Liver (tissue), 9 donors: ENCODE data around the gene CSNK1G2. TPM values are rescaled to one million over a fixed set of nuclear protein-coding genes. Genes with fewer than 3 reads are reported as not detected.

ENCODE experiments used
- DNase-seq: peaks from one replicate; pipeline ENCODE4 v3.0.0-alpha.2; 2017; ENCODE audit warnings: low spot score
- H3K27ac ChIP-seq, 2 donors: one replicate each; pipeline ENCODE4 v1.7.0; 2013; ENCODE audit warnings: inconsistent platforms in 2 of 2, low read length in 2 of 2, control low read depth in 1 of 2, low read depth in 1 of 2, mild to moderate bottlenecking in 1 of 2
- H3K27me3 ChIP-seq, 4 donors: one replicate each; pipeline versions ENCODE4 v1.6.1 to v1.7.0; 2013; ENCODE audit warnings: low read length in 3 of 4, inconsistent platforms in 1 of 4, mild to moderate bottlenecking in 1 of 4, moderate library complexity in 1 of 4; ENCODE audit not compliant: control insufficient read depth in 4 of 4, insufficient read depth in 4 of 4
- H3K36me3 ChIP-seq, 4 donors: one replicate each; pipeline versions ENCODE4 v1.6.1 to v1.7.0; 2013; ENCODE audit warnings: low read length in 3 of 4, mild to moderate bottlenecking in 3 of 4, low read depth in 1 of 4, moderate library complexity in 1 of 4; ENCODE audit not compliant: control insufficient read depth in 4 of 4, insufficient read depth in 3 of 4
- H3K4me1 ChIP-seq, 4 donors: one replicate each; pipeline versions ENCODE4 v1.6.1 to v1.7.0; 2013; ENCODE audit warnings: low read length in 3 of 4, mild to moderate bottlenecking in 3 of 4, moderate library complexity in 1 of 4; ENCODE audit not compliant: control insufficient read depth in 4 of 4, insufficient read depth in 4 of 4
- H3K4me3 ChIP-seq, 3 donors: one replicate each; pipeline versions ENCODE4 v1.6.1 to v1.7.0; 2013; ENCODE audit warnings: low read length in 3 of 3, control low read depth in 1 of 3, low read depth in 1 of 3, mild to moderate bottlenecking in 1 of 3
- H3K9ac ChIP-seq, 2 donors: one replicate each; pipeline ENCODE4 v1.7.0; 2013; ENCODE audit warnings: low read length in 2 of 2, mild to moderate bottlenecking in 2 of 2, moderate library complexity in 2 of 2, control low read depth in 1 of 2, low read depth in 1 of 2
- H3K9me3 ChIP-seq, 4 donors: one replicate each; pipeline versions ENCODE4 v1.6.1 to v1.7.0; 2013; ENCODE audit warnings: low read length in 3 of 4; ENCODE audit not compliant: control insufficient read depth in 4 of 4
- EGR1 ChIP-seq, 2 donors: IDR thresholded peaks; 2 replicates each; pipeline ENCODE4 v1.6.1; 2016 to 2018; ENCODE audit warnings: antibody characterized with exemption in 2 of 2, low read depth in 2 of 2
- FOXA1 ChIP-seq: IDR thresholded peaks from 2 replicates; pipeline ENCODE4 v1.6.1; 2016; ENCODE audit warnings: antibody characterized with exemption
- FOXA2 ChIP-seq: IDR thresholded peaks from 2 replicates; pipeline ENCODE4 v1.6.1; 2016; ENCODE audit warnings: antibody characterized with exemption
- GABPA ChIP-seq, 2 donors: IDR thresholded peaks in 1 of 2; conservative IDR thresholded peaks in 1 of 2; 2 replicates each; pipeline ENCODE4 v1.6.1; 2016; ENCODE audit warnings: antibody characterized with exemption in 2 of 2, mild to moderate bottlenecking in 1 of 2, moderate library complexity in 1 of 2
- HNF4A ChIP-seq, 2 donors: conservative IDR thresholded peaks; 2 replicates each; pipeline ENCODE4 v1.6.1; 2016; ENCODE audit warnings: antibody characterized with exemption in 2 of 2, mild to moderate bottlenecking in 2 of 2
- JUND ChIP-seq, 2 donors: IDR thresholded peaks; 2 replicates each; pipeline ENCODE4 v1.6.1; 2016; ENCODE audit warnings: antibody characterized with exemption in 2 of 2
- NR2F2 ChIP-seq: IDR thresholded peaks from 2 replicates; pipeline ENCODE4 v1.6.1; 2016; ENCODE audit warnings: antibody characterized with exemption
- RAD21 ChIP-seq, 2 donors: IDR thresholded peaks; 2 replicates each; pipeline ENCODE4 v1.6.1; 2016; ENCODE audit warnings: antibody characterized with exemption in 2 of 2, mild to moderate bottlenecking in 2 of 2
- SP1 ChIP-seq: IDR thresholded peaks from 2 replicates; pipeline ENCODE4 v1.6.1; 2018; ENCODE audit warnings: antibody characterized with exemption, mild to moderate bottlenecking
- TAF1 ChIP-seq: conservative IDR thresholded peaks from 2 replicates; pipeline ENCODE4 v1.6.1; 2016; ENCODE audit warnings: antibody characterized with exemption, mild to moderate bottlenecking
- YY1 ChIP-seq: IDR thresholded peaks from 2 replicates; pipeline ENCODE4 v1.6.1; 2016; ENCODE audit warnings: antibody characterized with exemption, mild to moderate bottlenecking
- WGBS: extraction: QIAGEN DNeasy Blood & Tissue Kit; methylation state at CpG from one replicate; pipeline ENCODE4 v1.1.7; 2013; 5-methylcytosine and 5-hydroxymethylcytosine counted together
- polyA plus RNA-seq, 2 donors: library from polyadenylated mRNA; stranded (reverse) in 1 of 2; unstranded in 1 of 2; fragments of 200-250 nt in 1 of 2; fragments of >200 nt in 1 of 2; fragmentation: Nextera tagmentation in 1 of 2; extraction: Ambion mirVana in 1 of 2; gene quantifications; one replicate each; pipeline versions ENCODE4 v1.2.1 to v1.2.3, GENCODE V29; 2013 to 2015
- total RNA-seq, 2 donors: library from RNA; depleted of rRNA; stranded (reverse); fragments of >200 nt; gene quantifications; one replicate each; pipeline ENCODE4 v1.2.3, GENCODE V29; 2014
- TF ChIP-seq, protein P1 (sequence below): IDR thresholded peaks from 2 replicates; pipeline ENCODE4 v1.6.1; 2016; ENCODE audit warnings: antibody characterized with exemption, mild to moderate bottlenecking
- TF ChIP-seq, protein P2 (sequence below): IDR thresholded peaks from 2 replicates; pipeline ENCODE4 v1.6.1; 2016; ENCODE audit warnings: antibody characterized with exemption
- TF ChIP-seq, protein P3 (sequence below): fragments of 150-350 bp; IDR thresholded peaks from 2 replicates; pipeline ENCODE4 v1.5.1; 2017; ENCODE audit warnings: improper control_type of control experiment, low read depth, low read length; ENCODE audit not compliant: missing input control
- TF ChIP-seq, protein P4 (sequence below): IDR thresholded peaks from 2 replicates; pipeline ENCODE4 v1.6.1; 2016; ENCODE audit warnings: antibody characterized with exemption
- donor health status: healthy.
- donor health status: healthy.
- donor health status: healthy.
- donor health status: healthy.
- donor health status: healthy.

Gene CSNK1G2
- total and polyA plus RNA-seq, 4 donors, result 3.5 to 30.6 (median 23.9) TPM

DNA sequence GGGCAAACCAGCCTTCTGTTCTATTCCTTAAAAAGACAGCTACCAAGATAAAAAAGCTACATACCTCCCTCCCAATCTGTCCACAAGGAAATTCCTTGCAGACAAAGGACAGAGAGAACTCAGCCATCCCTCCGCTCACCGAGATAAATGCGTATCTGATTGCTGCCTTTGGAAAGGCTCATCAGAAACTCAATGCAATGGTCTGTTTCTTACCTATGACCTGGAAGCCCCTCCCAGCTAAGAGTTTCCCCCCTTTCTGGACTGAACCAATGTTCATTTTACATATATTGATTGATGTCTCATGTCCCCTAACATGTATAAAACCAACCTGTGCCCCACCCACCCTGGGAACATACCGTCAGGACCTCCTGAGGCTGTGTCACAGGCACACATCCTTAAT is 62.9 kb downstream of the CSNK1G2 start:
- WGBS, result 98% methylated on average over 4 of the region's 4 CpGs
- Histone ChIP-seq H3K36me3 (peaks cover 5 to 17% (median 9%) of the 10 kb centered on the region in 4 donors), H3K27ac (no peak overlapping the region), H3K9me3 (no peaks in the 10 kb centered on the region), H3K9ac (no peak overlapping the region), H3K4me1 (no peaks in the 10 kb centered on the region), H3K27me3 (no peaks in the 10 kb centered on the region), H3K4me3 (no peak overlapping the region)
- no peak for TF ChIP-seq SP1
- DNase-seq, result no peak

DNA sequence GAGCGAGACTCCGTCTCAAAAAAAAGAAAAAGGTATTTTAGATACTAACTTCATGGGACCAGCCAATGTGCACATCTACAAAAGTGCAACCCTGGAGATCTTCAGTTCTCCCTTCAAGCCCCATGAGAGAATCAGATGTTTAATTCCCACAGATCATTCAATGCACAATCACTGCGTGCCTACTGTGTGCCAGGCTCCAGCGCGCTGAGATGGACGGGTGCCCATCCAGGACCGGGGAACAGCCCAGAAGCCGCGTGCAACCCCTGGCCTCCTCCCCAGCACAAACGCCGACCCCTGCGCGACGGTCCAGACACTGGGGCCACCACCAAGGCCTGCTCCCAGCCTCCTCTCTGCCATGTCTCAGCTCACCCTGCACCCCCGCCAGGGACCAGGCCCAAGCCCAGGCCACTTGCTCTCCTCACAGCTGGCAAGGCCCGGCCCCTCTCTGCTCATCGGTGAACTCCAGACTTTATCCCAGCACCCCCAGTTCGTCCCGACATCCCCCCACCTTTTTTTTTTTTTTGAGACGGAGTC is 69.2 kb downstream of the CSNK1G2 start:
- Histone ChIP-seq H3K4me3 (no peak overlapping the region), H3K9ac (no peak overlapping the region), H3K27ac (no peak overlapping the region), H3K27me3 (no peaks in the 10 kb centered on the region), H3K36me3 (peaks cover 0 to 2% (median under 1%) of the 10 kb centered on the region in 4 donors), H3K4me1 (peaks cover 0 to 11% (median 1%) of the 10 kb centered on the region in 4 donors), H3K9me3 (no peaks in the 10 kb centered on the region)
- DNase-seq, result no peak
- 95% methylated on average over 20 of the region's 20 CpGs for WGBS
- TF ChIP-seq TAF1 (no peak), YY1 (no peak), FOXA1 (no peak), EGR1 (IDR thresholded peaks at IDR 0.05; ENCODE audit: low read depth in 2 of 2) (no peak)
- TF ChIP-seq, protein P1, sequence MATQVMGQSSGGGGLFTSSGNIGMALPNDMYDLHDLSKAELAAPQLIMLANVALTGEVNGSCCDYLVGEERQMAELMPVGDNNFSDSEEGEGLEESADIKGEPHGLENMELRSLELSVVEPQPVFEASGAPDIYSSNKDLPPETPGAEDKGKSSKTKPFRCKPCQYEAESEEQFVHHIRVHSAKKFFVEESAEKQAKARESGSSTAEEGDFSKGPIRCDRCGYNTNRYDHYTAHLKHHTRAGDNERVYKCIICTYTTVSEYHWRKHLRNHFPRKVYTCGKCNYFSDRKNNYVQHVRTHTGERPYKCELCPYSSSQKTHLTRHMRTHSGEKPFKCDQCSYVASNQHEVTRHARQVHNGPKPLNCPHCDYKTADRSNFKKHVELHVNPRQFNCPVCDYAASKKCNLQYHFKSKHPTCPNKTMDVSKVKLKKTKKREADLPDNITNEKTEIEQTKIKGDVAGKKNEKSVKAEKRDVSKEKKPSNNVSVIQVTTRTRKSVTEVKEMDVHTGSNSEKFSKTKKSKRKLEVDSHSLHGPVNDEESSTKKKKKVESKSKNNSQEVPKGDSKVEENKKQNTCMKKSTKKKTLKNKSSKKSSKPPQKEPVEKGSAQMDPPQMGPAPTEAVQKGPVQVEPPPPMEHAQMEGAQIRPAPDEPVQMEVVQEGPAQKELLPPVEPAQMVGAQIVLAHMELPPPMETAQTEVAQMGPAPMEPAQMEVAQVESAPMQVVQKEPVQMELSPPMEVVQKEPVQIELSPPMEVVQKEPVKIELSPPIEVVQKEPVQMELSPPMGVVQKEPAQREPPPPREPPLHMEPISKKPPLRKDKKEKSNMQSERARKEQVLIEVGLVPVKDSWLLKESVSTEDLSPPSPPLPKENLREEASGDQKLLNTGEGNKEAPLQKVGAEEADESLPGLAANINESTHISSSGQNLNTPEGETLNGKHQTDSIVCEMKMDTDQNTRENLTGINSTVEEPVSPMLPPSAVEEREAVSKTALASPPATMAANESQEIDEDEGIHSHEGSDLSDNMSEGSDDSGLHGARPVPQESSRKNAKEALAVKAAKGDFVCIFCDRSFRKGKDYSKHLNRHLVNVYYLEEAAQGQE, result no peak

DNA sequence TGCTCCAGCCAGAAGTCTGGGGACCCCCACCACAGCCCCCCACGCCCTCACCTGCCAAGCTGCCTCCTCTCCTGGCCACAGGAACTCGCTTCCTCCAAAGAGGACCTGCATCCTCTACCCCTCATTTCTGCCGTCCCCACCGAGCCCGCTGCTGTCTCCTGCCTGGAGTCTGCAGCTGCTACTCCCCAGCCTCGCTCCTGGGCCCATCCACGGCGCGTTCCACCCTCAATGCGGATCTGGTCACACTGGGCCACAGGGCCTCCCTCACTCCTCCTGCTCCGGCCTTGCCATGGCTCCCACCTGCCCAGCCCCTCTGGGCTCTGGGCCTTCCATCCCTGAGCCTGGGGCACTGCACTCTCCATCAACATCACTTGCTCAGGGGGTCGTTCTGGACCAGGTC is 70.2 kb downstream of the CSNK1G2 start:
- H3K4me3 ChIP-seq, result no peak overlapping the region
- no peaks in the 10 kb centered on the region for H3K27me3 ChIP-seq
- peaks cover 2 to 11% (median 3%) of the 10 kb centered on the region in 4 donors for H3K4me1 ChIP-seq
- peaks cover 0 to 2% (median under 1%) of the 10 kb centered on the region in 4 donors for H3K36me3 ChIP-seq
- DNase-seq, result no peak
- H3K27ac ChIP-seq, result no peak overlapping the region
- TF ChIP-seq JUND (IDR thresholded peaks at IDR 0.05), result no peak
- H3K9me3 ChIP-seq, result no peaks in the 10 kb centered on the region
- no peak overlapping the region for H3K9ac ChIP-seq
- 94% methylated on average over 12 of the region's 12 CpGs for WGBS

DNA sequence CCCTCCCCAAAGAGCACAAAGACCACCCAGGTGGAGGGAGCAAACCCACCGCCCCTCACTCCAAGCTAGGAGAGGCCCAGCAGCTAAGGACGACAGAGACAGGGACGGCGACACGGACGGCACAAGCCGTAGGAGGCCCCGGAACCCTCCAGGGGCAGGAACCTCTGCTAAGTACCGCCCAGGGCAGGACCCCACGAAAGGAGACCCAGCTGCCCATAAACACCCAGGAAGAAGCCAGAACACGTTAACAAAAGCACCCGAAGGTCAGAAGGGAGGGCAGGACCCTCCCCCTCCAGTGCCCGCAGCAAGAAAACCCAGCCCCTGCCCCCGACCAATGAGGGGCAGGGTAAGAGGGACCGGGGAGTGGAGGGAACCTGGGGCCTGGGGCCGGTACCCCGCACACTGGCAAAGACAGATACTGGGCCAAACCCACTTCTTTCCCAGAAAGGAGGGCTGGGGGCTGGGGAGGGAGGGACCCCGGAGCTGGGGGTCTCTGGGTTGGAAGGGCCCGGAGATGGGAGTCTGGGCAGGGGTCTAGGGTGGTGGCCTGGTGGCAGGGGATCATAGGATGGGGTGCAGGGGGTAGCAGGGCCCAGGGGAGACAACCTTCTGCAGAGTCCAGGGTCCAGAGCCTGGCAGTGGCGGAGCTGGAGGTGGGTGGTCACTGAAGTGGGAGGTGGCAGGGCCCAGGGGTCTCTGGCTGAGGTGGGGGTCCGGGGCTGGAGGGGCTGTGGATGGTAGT is 72.1 kb downstream of the CSNK1G2 start:
- H3K4me1 ChIP-seq, result peaks cover 4 to 11% (median 4%) of the 10 kb centered on the region in 4 donors
- 94% methylated on average over 21 of the region's 21 CpGs for WGBS
- DNase-seq, result no peak
- no peak overlapping the region for H3K9ac ChIP-seq
- no peaks in the 10 kb centered on the region for H3K9me3 ChIP-seq
- TF ChIP-seq NR2F2, result no peak
- no peak for TF ChIP-seq RAD21 (IDR thresholded peaks at IDR 0.05)
- no peak for TF ChIP-seq FOXA2
- TF ChIP-seq, protein P2, sequence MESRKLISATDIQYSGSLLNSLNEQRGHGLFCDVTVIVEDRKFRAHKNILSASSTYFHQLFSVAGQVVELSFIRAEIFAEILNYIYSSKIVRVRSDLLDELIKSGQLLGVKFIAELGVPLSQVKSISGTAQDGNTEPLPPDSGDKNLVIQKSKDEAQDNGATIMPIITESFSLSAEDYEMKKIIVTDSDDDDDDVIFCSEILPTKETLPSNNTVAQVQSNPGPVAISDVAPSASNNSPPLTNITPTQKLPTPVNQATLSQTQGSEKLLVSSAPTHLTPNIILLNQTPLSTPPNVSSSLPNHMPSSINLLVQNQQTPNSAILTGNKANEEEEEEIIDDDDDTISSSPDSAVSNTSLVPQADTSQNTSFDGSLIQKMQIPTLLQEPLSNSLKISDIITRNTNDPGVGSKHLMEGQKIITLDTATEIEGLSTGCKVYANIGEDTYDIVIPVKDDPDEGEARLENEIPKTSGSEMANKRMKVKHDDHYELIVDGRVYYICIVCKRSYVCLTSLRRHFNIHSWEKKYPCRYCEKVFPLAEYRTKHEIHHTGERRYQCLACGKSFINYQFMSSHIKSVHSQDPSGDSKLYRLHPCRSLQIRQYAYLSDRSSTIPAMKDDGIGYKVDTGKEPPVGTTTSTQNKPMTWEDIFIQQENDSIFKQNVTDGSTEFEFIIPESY, result no peak
- TF ChIP-seq GABPA (IDR thresholded peaks at IDR 0.05 in 1 of 2, conservative IDR thresholded peaks at IDR 0.05 in 1 of 2), result no peak
- TF ChIP-seq, protein P3, sequence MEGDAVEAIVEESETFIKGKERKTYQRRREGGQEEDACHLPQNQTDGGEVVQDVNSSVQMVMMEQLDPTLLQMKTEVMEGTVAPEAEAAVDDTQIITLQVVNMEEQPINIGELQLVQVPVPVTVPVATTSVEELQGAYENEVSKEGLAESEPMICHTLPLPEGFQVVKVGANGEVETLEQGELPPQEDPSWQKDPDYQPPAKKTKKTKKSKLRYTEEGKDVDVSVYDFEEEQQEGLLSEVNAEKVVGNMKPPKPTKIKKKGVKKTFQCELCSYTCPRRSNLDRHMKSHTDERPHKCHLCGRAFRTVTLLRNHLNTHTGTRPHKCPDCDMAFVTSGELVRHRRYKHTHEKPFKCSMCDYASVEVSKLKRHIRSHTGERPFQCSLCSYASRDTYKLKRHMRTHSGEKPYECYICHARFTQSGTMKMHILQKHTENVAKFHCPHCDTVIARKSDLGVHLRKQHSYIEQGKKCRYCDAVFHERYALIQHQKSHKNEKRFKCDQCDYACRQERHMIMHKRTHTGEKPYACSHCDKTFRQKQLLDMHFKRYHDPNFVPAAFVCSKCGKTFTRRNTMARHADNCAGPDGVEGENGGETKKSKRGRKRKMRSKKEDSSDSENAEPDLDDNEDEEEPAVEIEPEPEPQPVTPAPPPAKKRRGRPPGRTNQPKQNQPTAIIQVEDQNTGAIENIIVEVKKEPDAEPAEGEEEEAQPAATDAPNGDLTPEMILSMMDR, result no peak
- TF ChIP-seq YY1, result no peak
- TF ChIP-seq, protein P4, sequence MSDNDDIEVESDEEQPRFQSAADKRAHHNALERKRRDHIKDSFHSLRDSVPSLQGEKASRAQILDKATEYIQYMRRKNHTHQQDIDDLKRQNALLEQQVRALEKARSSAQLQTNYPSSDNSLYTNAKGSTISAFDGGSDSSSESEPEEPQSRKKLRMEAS, result no peak
- no peak for TF ChIP-seq HNF4A (conservative IDR thresholded peaks at IDR 0.05)
- H3K4me3 ChIP-seq, result no peak overlapping the region
- no peaks in the 10 kb centered on the region for H3K27me3 ChIP-seq
- H3K27ac ChIP-seq, result no peak overlapping the region
- peaks cover 0 to 2% (median under 1%) of the 10 kb centered on the region in 4 donors for H3K36me3 ChIP-seq
